ENCODE measurements around the gene FKBP1C. TPM values are rescaled to one million over a fixed set of nuclear protein-coding genes. Genes with fewer than 3 reads are reported as not detected.

FKBP1C gene
- polyA plus RNA-seq, 1 experiment = 2.0 TPM

GRCh38 chr6:63188828-63189227 lies 22.4 kb upstream of the FKBP1C start:
- TF ChIP-seq CTCF (IDR thresholded peaks at IDR 0.05; ENCODE audit: insufficient read depth, low read depth, low read length) = no peak
- no peak overlapping the region for H3K4me3 ChIP-seq (ENCODE audit: low read depth, low read length)
- ChIA-PET POLR2A (no interaction called here), CTCF (no interaction called here)
- no peaks in the 10 kb centered on the region for H3K27me3 ChIP-seq (ENCODE audit: control insufficient read depth, insufficient read depth, low read length)
- no peaks in the 10 kb centered on the region for H3K36me3 ChIP-seq (ENCODE audit: control insufficient read depth, insufficient read depth, low read length)
- DNase-seq (ENCODE audit: low read depth) = no peak

GRCh38 chr6:63193324-63193723 lies 17.9 kb upstream of the FKBP1C start:
- H3K36me3 ChIP-seq (ENCODE audit: control insufficient read depth, insufficient read depth, low read length) = no peaks in the 10 kb centered on the region
- no peaks in the 10 kb centered on the region for H3K27me3 ChIP-seq (ENCODE audit: control insufficient read depth, insufficient read depth, low read length)
- no peak for DNase-seq (ENCODE audit: low read depth)
- CTCF ChIA-PET = no interaction called here
- TF ChIP-seq CTCF (IDR thresholded peaks at IDR 0.05; ENCODE audit: insufficient read depth, low read depth, low read length) = no peak
- no peak overlapping the region for H3K4me3 ChIP-seq (ENCODE audit: low read depth, low read length)
- POLR2A ChIA-PET = no interaction called here

- Histone ChIP-seq H3K4me3 (ENCODE audit: low read depth, low read length) (no peak overlapping the region), H3K27me3 (ENCODE audit: control insufficient read depth, insufficient read depth, low read length) (no peaks in the 10 kb centered on the region), H3K36me3 (ENCODE audit: control insufficient read depth, insufficient read depth, low read length) (no peaks in the 10 kb centered on the region)
- ChIA-PET POLR2A (no interaction called here), CTCF (no interaction called here)
- TF ChIP-seq CTCF (IDR thresholded peaks at IDR 0.05; ENCODE audit: insufficient read depth, low read depth, low read length) = no peak
- DNase-seq (ENCODE audit: low read depth) = no peak
Observed at GRCh38 chr6:63197741-63198140, 13.5 kb upstream of the FKBP1C start.

- H3K36me3 ChIP-seq (ENCODE audit: control insufficient read depth, insufficient read depth, low read length) = no peaks in the 10 kb centered on the region
- ChIA-PET POLR2A (no interaction called here), CTCF (no interaction called here)
- TF ChIP-seq CTCF (IDR thresholded peaks at IDR 0.05; ENCODE audit: insufficient read depth, low read depth, low read length) = no peak
- no peak overlapping the region for H3K4me3 ChIP-seq (ENCODE audit: low read depth, low read length)
- no peak for DNase-seq (ENCODE audit: low read depth)
- no peaks in the 10 kb centered on the region for H3K27me3 ChIP-seq (ENCODE audit: control insufficient read depth, insufficient read depth, low read length)
Observed at GRCh38 chr6:63213325-63213724, 2.1 kb downstream of the FKBP1C start.

- H3K36me3 ChIP-seq (ENCODE audit: control insufficient read depth, insufficient read depth, low read length) = no peaks in the 10 kb centered on the region
- no peak for DNase-seq (ENCODE audit: low read depth)
- POLR2A ChIA-PET = no interaction called here
- CTCF ChIA-PET = no interaction called here
- no peak for TF ChIP-seq CTCF (IDR thresholded peaks at IDR 0.05; ENCODE audit: insufficient read depth, low read depth, low read length)
- H3K4me3 ChIP-seq (ENCODE audit: low read depth, low read length) = no peak overlapping the region
- H3K27me3 ChIP-seq (ENCODE audit: control insufficient read depth, insufficient read depth, low read length) = no peaks in the 10 kb centered on the region
Observed at GRCh38 chr6:63214816-63215215, 3.5 kb downstream of the FKBP1C start.
